Dermis microvascular lymphatic vessel endothelial cell (primary cell): ENCODE results near the gene IL13RA1. TPM values are rescaled to one million over a fixed set of nuclear protein-coding genes. Genes with fewer than 3 reads are reported as not detected.
"Not testable (repeated sequence)": the region's sequence is repeated elsewhere in the genome, so short reads cannot be mapped to it uniquely, and the experiment has no call there.

Experiments used
- DNase-seq, 2 donors: peaks; one replicate each; pipeline versions ENCODE4 v3.0.0 to v3.0.0-alpha.2; 2010; ENCODE audit warnings: low read depth in 2 of 2
- total RNA-seq: library from RNA; depleted of rRNA; stranded (reverse); fragments of >200 nt; gene quantifications from 2 replicates; pipeline ENCODE4 v1.2.1, GENCODE V29; 2014

IL13RA1 gene
- total RNA-seq, 1 donor from 2014 or later = 47.9 TPM

DNA sequence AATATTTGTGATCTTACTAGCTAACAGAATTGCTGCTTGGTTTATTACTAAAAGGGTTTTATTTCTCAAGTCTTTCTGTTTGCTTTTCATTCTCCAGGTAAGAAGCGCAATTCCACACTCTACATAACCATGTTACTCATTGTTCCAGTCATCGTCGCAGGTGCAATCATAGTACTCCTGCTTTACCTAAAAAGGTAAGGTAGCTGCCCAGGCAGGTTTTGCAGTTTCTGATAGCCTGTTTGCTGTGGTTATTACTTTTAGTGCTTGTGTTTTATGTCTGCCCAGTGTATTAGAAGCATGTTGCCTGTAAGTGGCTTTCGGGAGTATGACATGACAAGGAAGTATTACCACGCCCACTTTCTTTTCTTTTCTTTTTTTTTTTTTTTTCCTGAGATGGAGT, 46.4 kb downstream of the IL13RA1 start:
- DNase-seq = no peak

DNA sequence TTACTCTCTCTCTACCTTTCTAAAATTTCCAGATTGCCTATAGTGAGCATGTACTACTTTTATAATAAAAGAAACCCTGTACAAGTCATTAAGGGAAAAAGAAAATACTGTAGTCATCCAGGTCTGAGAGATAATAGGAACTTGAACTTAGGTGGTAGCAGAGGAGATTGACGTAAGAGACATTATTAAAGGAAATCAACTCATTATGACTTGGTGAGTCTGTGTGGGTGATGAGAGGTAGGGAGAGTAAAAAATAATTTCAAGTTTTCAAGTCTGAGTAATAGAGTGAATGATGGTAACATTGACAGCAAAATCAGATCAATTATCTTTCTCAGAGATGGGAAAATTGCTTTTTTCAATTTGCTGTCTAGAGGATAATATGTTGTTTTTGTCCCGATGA, 52.2 kb downstream of the IL13RA1 start:
- no peak for DNase-seq

DNA sequence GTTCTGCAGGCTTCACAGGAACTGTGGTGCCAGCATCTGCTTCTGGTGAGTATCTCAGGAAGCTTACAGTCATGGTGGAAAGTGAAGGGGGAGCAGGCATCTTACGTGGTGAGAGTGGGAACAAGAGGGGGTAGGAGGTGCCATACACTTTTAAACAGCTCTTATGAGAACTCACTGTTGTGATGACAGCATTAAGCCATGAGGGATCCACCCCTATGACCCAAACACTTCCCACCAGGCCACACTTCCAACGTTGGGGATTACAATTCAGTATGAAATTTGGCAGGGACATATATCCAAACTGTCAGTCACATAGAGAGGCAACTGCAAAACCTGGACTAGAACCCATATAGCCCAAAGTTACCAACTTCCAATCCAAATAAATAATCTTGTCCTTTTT, 53.1 kb downstream of the IL13RA1 start:
- DNase-seq = no peak

DNA sequence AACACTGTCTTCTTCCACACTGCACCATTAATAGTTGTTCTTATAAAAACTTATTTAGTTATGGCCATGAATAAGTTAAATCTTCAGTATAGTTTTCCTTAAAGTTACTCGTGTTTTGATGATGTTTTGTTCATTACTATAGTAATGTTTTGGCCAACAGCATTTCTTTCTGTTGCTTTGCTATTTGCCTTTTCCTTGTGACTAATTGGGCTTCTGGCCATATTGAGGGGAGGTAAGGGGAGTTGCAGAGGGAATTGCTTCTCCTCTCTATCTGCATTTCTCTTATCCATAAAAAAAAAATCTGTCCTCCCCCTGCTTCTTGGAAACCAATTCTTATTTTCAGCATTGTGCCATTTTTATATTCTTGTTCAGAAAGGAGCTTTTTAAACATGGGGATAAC, 53.5 kb downstream of the IL13RA1 start:
- peak in 1 of 2 donors; percentile 9 for DNase-seq

DNA sequence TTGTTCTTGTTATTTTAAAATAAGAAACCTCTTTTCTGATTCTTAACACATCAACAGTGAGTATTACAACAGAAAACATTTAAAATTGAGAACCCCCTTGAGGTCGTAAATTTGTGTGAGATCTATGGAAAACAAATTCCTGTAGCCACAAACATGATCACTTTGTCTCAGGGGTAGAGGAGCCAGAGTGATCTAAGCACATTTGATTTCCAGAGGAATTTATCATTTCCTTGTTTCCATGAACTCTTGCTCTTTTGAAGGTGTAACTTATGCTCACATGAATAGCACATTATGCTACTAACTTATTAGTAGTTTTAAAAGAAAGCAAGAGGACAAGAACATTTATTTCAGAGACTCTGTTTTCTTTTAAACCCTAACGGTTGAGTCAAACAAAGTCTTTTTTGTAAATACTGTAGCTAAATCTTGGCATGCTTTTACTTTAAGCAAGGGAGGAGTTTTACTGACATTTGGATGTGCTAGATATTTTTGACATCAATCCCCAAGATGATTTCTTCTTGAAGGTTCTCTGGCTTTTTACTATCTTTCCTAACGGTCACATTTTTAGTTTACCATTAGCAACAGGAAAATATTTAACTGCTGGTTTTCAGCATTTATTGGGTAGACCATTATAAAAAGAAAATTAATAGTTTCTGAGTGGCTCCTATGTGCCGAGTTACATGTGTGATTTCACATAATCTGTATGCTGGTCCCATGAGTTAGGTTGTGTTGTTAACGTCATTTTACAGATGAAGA, 68.3 kb downstream of the IL13RA1 start:
- DNase-seq = peak in 1 of 2 donors; percentile 40

DNA sequence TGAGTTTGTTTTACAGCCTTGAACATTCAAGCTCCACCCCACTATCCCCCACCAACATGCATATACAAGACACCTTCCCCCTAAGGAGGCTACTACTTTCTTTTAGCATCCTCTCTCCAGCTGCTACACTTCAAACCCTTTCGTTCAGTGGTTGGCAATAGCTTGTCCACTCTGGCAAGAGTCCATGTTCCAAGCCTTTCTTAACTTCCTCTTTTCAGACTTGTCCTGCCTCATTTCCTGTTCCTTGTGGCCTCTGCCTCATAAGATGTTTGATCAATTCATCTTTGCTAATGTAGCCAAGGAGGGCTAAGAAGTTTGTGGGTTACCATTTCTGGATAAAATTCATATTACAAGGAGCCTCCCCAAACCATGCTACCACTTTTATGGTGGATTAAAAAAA, 75.5 kb downstream of the IL13RA1 start:
- peak in 1 of 2 donors; percentile 21 for DNase-seq

DNA sequence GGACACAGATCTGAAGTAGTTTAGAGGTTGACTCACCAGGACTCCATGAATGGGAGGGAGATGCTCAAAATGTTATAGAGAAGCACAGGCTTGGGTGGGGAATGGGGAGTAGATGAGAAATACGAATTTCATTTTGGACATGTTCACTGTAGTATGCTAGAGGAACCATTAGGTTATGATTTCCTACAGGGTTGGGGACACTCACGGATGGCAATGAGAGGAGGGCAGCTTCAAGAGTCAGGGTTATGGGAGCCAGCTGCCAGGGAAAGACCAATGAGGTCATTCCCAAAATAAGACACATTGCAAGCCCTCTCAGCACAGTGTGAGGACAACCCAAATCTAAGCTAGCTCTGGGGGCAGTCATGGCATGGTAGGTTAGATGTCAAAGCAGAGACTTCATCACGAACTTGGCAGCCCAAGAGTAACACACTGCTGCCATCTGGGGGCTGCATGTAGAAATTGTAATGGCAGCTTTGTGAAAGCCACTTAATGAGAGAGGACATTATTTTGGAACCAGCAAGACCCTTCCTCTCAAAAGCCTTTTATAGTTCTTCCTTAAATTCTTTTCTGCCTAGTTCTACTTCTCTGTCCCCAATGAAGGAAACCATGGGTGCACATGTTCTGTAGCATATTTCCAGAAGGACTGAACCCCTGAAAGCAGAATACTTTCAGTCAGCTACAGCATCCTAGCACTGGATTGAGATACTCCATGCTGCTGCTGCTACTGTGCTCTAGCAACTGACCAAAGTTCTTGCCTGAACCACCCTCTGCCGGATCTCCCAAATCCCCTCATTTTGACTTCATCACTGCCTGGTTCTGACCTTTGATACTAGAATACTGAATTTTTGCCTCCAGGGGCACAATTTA, 80.0 kb downstream of the IL13RA1 start:
- DNase-seq = peak; percentile 31 to 51

DNA sequence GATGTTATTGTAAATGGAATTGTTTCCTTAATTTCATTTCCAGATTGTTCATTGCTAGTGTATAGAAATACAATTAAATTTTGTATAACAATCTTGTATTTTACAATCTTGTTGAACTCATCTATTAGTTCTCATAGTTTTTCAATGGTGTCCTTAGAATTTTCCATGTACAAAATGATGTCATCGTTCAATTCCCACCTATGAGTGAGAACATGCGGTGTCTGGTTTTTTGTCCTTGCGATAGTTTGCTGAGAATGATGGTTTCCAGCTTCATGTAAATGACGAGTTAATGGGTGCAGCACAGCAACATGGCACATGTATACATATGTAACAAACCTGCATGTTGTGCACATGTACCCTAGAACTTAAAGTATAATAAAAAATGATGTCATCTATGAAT, 89.9 kb downstream of the IL13RA1 start:
- DNase-seq = not testable (repeated sequence)

DNA sequence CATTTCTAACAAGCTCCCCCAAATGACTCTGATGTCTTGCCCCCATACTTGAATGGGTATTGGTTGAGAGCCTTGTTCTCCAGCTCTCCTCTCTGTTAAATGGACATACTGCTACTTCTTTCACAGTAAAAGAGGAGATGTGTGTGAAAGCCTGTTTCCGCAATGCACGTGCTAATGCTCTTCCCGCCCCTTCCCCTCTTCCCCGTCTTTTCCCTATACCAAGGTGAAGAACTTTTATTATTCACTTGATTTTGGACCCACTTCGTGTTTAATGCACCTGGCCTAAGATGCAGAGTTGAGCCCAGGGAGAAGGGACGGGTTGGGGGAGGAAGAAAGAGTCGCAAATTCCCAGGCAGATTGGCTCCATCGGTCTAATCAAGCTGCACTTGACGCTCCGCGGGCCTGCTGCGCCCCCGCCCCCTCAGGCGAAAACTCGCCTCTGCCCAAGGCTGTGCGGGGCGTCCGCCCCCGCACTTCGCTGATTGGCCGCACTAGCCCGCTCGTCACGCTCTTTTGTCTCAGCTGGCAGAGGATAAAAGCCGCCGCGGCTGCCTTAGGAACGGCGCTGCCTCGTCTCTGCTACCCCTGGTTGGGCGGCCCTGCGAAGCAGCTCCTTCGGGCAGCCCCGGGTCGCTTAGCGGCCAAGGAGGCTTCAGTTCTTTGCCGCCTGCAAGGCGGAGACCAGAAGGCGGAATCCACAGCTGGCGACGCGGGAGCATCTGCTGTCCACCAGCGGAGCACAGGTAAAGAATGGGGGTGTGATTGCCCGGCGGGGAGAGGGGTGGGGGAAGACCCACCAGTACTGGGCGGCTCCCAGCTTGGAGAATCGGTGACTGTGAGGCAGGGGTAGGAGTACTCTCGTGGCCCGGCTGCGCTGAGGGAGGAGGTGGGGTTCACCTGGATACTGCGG, 96.1 kb downstream of the IL13RA1 start, which contains the start of gene ZCCHC12:
Gene ZCCHC12 (plus strand): TSS at position 562 of the 910 bp plus-strand sequence. CDS start 1,421 bp downstream, outside the sequence.
- DNase-seq = peak in 1 of 2 donors; percentile 50

DNA sequence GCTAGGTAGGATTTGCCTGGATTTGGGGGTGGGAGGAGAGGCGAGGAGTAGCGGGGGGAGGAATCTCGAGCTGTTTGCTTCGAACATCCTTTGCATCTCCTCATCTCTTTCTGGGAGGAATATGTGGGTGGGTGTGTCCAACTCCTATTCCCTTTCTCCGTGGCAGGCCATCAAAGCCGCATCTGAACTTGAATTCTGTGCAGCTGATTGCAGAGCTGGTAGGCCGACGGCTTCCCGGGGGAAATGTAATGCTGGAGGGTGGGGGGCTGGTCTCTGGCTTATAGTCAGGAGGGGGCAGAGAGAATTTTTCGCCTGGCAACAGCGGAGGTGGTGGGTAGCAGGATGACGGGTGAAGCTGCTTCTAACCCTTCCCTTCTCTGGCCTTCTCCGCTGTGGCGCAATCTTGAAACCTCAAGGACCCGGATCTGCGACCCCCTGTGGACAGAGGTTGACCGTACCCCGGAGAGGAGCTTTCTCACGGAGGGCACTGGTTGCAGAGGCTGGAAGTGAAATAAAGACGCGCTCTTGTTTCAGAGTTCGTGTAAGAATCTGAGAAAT, 96.8 kb downstream of the IL13RA1 start:
- DNase-seq = no peak

DNA sequence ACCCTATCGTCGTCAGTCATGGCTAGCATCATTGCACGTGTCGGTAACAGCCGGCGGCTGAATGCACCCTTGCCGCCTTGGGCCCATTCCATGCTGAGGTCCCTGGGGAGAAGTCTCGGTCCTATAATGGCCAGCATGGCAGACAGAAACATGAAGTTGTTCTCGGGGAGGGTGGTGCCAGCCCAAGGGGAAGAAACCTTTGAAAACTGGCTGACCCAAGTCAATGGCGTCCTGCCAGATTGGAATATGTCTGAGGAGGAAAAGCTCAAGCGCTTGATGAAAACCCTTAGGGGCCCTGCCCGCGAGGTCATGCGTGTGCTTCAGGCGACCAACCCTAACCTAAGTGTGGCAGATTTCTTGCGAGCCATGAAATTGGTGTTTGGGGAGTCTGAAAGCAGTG, 97.8 kb downstream of the IL13RA1 start:
- no peak for DNase-seq

DNA sequence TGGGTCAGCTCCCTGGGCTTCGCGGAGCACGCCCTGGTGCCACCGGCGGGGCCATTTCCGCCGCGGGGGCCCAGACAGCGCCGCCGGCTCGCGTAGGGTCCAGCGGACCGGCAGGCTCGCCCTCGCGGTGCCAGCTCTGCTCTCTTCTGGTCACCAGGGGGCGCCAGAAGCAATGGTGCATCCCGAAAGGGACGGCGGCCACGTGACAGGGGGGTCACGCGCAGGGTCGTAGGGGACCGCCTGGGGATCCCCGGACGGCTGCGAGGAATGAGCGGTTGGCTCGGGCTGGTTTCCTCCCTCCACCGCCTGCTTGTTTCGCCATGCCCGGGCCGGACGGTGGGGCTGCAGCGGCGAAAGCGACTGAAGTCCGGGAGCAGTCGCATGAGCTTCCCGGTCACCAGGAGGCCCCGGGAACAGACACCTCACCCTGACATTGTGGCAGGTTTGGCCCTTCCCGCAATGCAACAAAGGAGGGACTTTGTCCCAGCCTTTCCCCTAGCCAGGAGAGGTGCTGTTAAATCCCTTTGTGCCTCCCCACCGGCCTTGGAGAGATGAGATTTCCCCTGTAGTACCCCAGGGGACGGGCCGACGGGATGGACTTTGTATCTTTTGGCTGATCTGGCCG, 112.0 kb downstream of the IL13RA1 start:
- DNase-seq = peak; percentile 5 to 47

Other genes with a start within 250 kb of the IL13RA1 start
- 0.25 and 0.26 TPM in 2 replicates for gene DOCK11, start 231.8 kb upstream of the IL13RA1 start, total RNA-seq
- under 0.01 TPM in 1 of 2 replicates, not detected in the other for gene ZCCHC12, start 96.2 kb downstream of the IL13RA1 start, total RNA-seq
- 21.1 and 38.4 TPM in 2 replicates for gene LONRF3, start 247.0 kb downstream of the IL13RA1 start, total RNA-seq